C4-2B (cell line): ENCODE data around the gene XPR1.
"Not testable (repeated sequence)": the region's sequence is repeated elsewhere in the genome, so short reads cannot be mapped to it uniquely, and the experiment has no call there.

Experiments used
- CTCF ChIP-seq: fragments of 450-650 bp; conservative IDR thresholded peaks from 2 replicates; pipeline ENCODE4 v1.5.1; 2017; ENCODE audit warnings: mild to moderate bottlenecking
- ZFX ChIP-seq: fragments of 450-650 bp; IDR thresholded peaks from 2 replicates; pipeline ENCODE4 v1.6.1; 2017

GRCh38 chr1:180791152-180791551 is 159.3 kb downstream of the XPR1 start:
- not testable (repeated sequence) for TF ChIP-seq CTCF, ZFX
